Fibroblast of pulmonary artery (primary cell): ENCODE results near the gene MED29.

Experiments used
- DNase-seq: peaks from one replicate; pipeline ENCODE4 v3.0.0-alpha.2; 2010; ENCODE audit warnings: low read depth
- H3K4me3 ChIP-seq: replicated peaks from 2 replicates; pipeline ENCODE4 v1.5.1; 2011; ENCODE audit warnings: low read depth, mild to moderate bottlenecking, control low read depth, low read length, moderate library complexity
- CTCF ChIP-seq: IDR thresholded peaks from 2 replicates; pipeline ENCODE4 v1.5.1; 2011; ENCODE audit warnings: mild to moderate bottlenecking, control low read depth, low read length, inconsistent platforms; ENCODE audit errors: missing control alignments

MED29 gene

GRCh38 chr19:39386557-39386956 lies 4.6 kb upstream of the MED29 start:
- DNase-seq = no peak
- no peak overlapping the region for H3K4me3 ChIP-seq
- TF ChIP-seq CTCF = no peak

- H3K4me3 ChIP-seq = no peak overlapping the region
- TF ChIP-seq CTCF = no peak
- no peak for DNase-seq
Measured at GRCh38 chr19:39388657-39389056, 2.5 kb upstream of the MED29 start.

GRCh38 chr19:39389631-39390414 lies 1.4 kb upstream of the MED29 start:
- no peak for TF ChIP-seq CTCF
- DNase-seq = no peak
- H3K4me3 ChIP-seq = peak overlapping the region; percentile 99

GRCh38 chr19:39390451-39390750 lies 777 bp upstream of the MED29 start:
- TF ChIP-seq CTCF = no peak
- DNase-seq = no peak
- peak overlapping the region; percentile 99 for H3K4me3 ChIP-seq

GRCh38 chr19:39397360-39398296 lies 6.5 kb downstream of the MED29 start:
- H3K4me3 ChIP-seq = no peak overlapping the region
- TF ChIP-seq CTCF = peak; percentile 94
- peak; percentile 87 for DNase-seq

GRCh38 chr19:39398297-39398864 lies 7.2 kb downstream of the MED29 start:
- DNase-seq = peak; percentile 64
- TF ChIP-seq CTCF = no peak
- no peak overlapping the region for H3K4me3 ChIP-seq
